GM10248 (cell line): ENCODE measurements around the gene ACTN4.
"Not testable (repeated sequence)": the region's sequence is repeated elsewhere in the genome, so short reads cannot be mapped to it uniquely, and the experiment has no call there.

Source experiments
- CTCF ChIA-PET: fragments of 300-600 bp; sonication (Branson Sonifier 250); formaldehyde crosslinking; extraction: SDS; loops from one replicate; lab custom pipeline; 2021; ENCODE audit warnings: antibody characterized with exemption; lab: Yijun Ruan, JAX
- POLR2A ChIA-PET: fragments of 350-650 bp; sonication (Branson Sonifier 250); formaldehyde crosslinking; extraction: SDS; loops from one replicate; lab custom pipeline; 2020; ENCODE audit warnings: antibody characterized with exemption; lab: Yijun Ruan, JAX
- DNase-seq: peaks from one replicate; pipeline ENCODE4 v3.0.0; 2012; ENCODE audit errors: extremely low spot score
- CTCF ChIP-seq: IDR thresholded peaks from 2 replicates; pipeline ENCODE4 v1.5.1; 2012; ENCODE audit warnings: mild to moderate bottlenecking, low read depth; ENCODE audit errors: extremely low read depth, missing control alignments, control extremely low read depth

The ACTN4 gene

GRCh38 chr19:38624822-38625221 is 22.6 kb upstream of the ACTN4 start:
- TF ChIP-seq CTCF, result no peak
- ChIA-PET CTCF (interaction anchor here (1.2 to 3.2 kb wide), 3 partner anchors 7 to 11 kb away, joined by 3 to 18 read pairs (median 8); partner anchors contain the start of gene MAP4K1), POLR2A (no interaction called here)
- DNase-seq, result no peak

GRCh38 chr19:38626401-38626800 is 21.0 kb upstream of the ACTN4 start:
- no peak for TF ChIP-seq CTCF
- ChIA-PET CTCF (interaction anchor here (1.4 to 3.2 kb wide), 4 partner anchors 8 to 111 kb away, joined by 3 to 18 read pairs (median 4); partner anchors contain the start of gene MAP4K1), POLR2A (no interaction called here)
- DNase-seq, result no peak

GRCh38 chr19:38629568-38629967 is 17.9 kb upstream of the ACTN4 start:
- no peak for TF ChIP-seq CTCF
- no peak for DNase-seq
- ChIA-PET POLR2A (no interaction called here), CTCF (interaction anchor here (1.4 kb wide), 1 partner anchor 11 kb away, joined by 5 read pairs; the partner anchor contains the start of gene EIF3K)

- CTCF ChIA-PET, POLR2A ChIA-PET, DNase-seq: not testable (repeated sequence)
Measured at GRCh38 chr19:38631301-38631700, 16.1 kb upstream of the ACTN4 start.

GRCh38 chr19:38631811-38632475 is 15.5 kb upstream of the ACTN4 start:
- not testable (repeated sequence) for DNase-seq
- ChIA-PET POLR2A (interaction anchor here (0.6 kb wide), 1 partner anchor 215 kb away, joined by 7 read pairs; no protein-coding TSS in a partner anchor), CTCF (interaction anchor here (4.0 kb wide), 1 partner anchor 87 kb away, joined by 64 read pairs; no protein-coding TSS in a partner anchor)

GRCh38 chr19:38632476-38633213 is 14.8 kb upstream of the ACTN4 start:
- DNase-seq, result no peak
- POLR2A ChIA-PET, result interaction anchor here (0.6 kb wide), 1 partner anchor 216 kb away, joined by 7 read pairs; no protein-coding TSS in a partner anchor
- no peak for TF ChIP-seq CTCF
- CTCF ChIA-PET, result interaction anchor here (2.2 to 6.8 kb wide), 5 partner anchors 13 to 230 kb away, joined by 19 to 91 read pairs (median 64); partner anchors contain the start of genes ACTN4, EIF3K, FAM98C and MAP4K1

GRCh38 chr19:38634757-38635482 is 12.5 kb upstream of the ACTN4 start:
- peak; percentile 83 for TF ChIP-seq CTCF
- ChIA-PET POLR2A (interaction anchor here (0.6 to 1.0 kb wide), 2 partner anchors 9 to 159 kb away, joined by 3 read pairs; no protein-coding TSS in a partner anchor), CTCF (interaction anchor here (0.6 to 6.8 kb wide), 44 partner anchors 9 to 299 kb away, joined by 3 to 91 read pairs (median 4); partner anchors contain the start of genes ACTN4, CCER2, EIF3K and FAM98C)
- peak; percentile 82 for DNase-seq
